ENCODE measurements around the gene UBR3. TPM values are rescaled to one million over a fixed set of nuclear protein-coding genes. Genes with fewer than 3 reads are reported as not detected.

Gene UBR3
- total RNA-seq, 4 donors from 2014 or later: 40.0 to 147 (median 87.7) TPM

GRCh38 chr2:169910109-169910799 lies 83.0 kb downstream of the UBR3 start:
- H3K27ac ChIP-seq: no peak overlapping the region
- H3K4me1 ChIP-seq: no peaks in the 10 kb centered on the region
- no peaks in the 10 kb centered on the region for H3K27me3 ChIP-seq
- TF ChIP-seq, protein P1, sequence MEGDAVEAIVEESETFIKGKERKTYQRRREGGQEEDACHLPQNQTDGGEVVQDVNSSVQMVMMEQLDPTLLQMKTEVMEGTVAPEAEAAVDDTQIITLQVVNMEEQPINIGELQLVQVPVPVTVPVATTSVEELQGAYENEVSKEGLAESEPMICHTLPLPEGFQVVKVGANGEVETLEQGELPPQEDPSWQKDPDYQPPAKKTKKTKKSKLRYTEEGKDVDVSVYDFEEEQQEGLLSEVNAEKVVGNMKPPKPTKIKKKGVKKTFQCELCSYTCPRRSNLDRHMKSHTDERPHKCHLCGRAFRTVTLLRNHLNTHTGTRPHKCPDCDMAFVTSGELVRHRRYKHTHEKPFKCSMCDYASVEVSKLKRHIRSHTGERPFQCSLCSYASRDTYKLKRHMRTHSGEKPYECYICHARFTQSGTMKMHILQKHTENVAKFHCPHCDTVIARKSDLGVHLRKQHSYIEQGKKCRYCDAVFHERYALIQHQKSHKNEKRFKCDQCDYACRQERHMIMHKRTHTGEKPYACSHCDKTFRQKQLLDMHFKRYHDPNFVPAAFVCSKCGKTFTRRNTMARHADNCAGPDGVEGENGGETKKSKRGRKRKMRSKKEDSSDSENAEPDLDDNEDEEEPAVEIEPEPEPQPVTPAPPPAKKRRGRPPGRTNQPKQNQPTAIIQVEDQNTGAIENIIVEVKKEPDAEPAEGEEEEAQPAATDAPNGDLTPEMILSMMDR (IDR thresholded peaks at IDR 0.05): no peak
- no peak for TF ChIP-seq POLR2A (IDR thresholded peaks at IDR 0.05)
- no peaks in the 10 kb centered on the region for H3K9me3 ChIP-seq
- intact Hi-C loops (cut with DNase I; ENCODE audit: low total_unique reads): no loop called here
- H3K4me3 ChIP-seq: no peak overlapping the region
- no peaks in the 10 kb centered on the region for H3K36me3 ChIP-seq
- DNase-seq: no peak

GRCh38 chr2:169911119-169911518 lies 83.9 kb downstream of the UBR3 start:
- no peaks in the 10 kb centered on the region for H3K27me3 ChIP-seq
- H3K9me3 ChIP-seq: no peaks in the 10 kb centered on the region
- no peak overlapping the region for H3K27ac ChIP-seq
- no peak overlapping the region for H3K4me3 ChIP-seq
- no peak for TF ChIP-seq POLR2A (IDR thresholded peaks at IDR 0.05)
- TF ChIP-seq, protein P1 (IDR thresholded peaks at IDR 0.05): no peak
- no peaks in the 10 kb centered on the region for H3K4me1 ChIP-seq
- DNase-seq: no peak
- intact Hi-C loops (cut with DNase I; ENCODE audit: low total_unique reads): no loop called here
- H3K36me3 ChIP-seq: no peaks in the 10 kb centered on the region

DNA sequence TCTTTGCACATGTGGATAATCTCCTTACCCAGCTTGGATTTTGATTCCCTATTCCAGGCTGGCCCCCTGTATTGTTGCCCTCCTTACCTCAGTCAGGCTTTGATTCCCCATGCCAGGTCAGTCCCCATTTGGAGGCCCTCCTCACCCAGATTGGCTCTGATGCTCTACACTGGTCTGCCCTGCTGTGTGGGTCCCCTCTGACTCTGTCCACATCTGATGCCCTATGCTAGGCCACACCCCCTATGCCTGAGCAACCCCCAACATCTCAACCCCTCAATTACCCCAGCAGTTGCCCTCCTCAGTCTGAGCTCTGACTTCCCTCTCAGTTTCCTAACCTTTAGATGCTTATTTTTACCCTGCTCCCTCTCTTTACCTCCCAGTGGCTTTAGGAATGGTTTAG lies 89.4 kb downstream of the UBR3 start:
- intact Hi-C loops (cut with DNase I; ENCODE audit: low total_unique reads): no loop called here
- H3K27me3 ChIP-seq: no peaks in the 10 kb centered on the region
- TF ChIP-seq, protein P1 (IDR thresholded peaks at IDR 0.05): no peak
- TF ChIP-seq POLR2A (IDR thresholded peaks at IDR 0.05): no peak
- no peaks in the 10 kb centered on the region for H3K9me3 ChIP-seq
- H3K4me1 ChIP-seq: no peaks in the 10 kb centered on the region
- no peak overlapping the region for H3K4me3 ChIP-seq
- no peak overlapping the region for H3K27ac ChIP-seq
- no peak for DNase-seq
- no peaks in the 10 kb centered on the region for H3K36me3 ChIP-seq

DNA sequence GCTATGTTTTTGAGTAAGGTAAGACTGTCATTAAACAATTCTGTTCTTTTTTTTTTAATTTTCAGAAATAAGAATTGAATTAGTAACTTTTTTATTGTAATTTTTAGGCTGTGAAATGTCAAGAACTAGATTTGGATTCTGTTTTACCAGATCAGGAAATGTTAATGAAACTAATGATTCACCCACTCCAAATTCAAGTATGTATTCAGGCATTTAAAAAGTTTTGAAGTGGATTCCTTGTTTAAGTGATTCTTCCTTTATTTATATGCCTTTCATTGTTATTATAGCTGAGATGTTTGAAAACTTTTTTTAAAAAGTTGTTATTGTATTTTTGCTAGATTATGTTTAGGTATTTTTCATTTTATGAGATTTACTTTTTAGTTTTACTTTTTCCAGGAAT lies 96.7 kb downstream of the UBR3 start:
- no peak for DNase-seq
- H3K27me3 ChIP-seq: no peaks in the 10 kb centered on the region
- no peak overlapping the region for H3K4me3 ChIP-seq
- H3K27ac ChIP-seq: no peak overlapping the region
- intact Hi-C loops (cut with DNase I; ENCODE audit: low total_unique reads): no loop called here
- no peaks in the 10 kb centered on the region for H3K4me1 ChIP-seq
- H3K36me3 ChIP-seq: no peaks in the 10 kb centered on the region
- TF ChIP-seq POLR2A (IDR thresholded peaks at IDR 0.05): no peak
- TF ChIP-seq, protein P1 (IDR thresholded peaks at IDR 0.05): no peak
- no peaks in the 10 kb centered on the region for H3K9me3 ChIP-seq

DNA sequence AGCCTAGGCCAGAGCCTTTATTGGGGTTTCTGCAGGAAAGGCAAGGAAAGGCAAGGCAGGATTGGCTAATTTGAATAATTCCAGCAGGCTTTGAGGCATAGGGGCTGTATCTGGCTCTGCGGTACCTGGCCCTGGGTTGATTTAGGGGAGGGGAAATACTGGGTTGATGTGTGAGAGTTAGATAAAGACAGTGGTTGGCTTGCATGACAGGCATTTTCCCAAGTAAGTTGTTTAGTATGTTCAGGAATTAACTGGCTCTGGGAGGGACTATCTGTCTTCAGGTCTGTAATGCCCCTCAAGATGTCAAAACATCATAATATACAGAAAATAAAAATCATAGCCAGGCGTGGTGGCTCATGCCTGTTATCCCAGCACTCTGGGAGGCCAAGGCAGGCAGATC lies 98.7 kb downstream of the UBR3 start:
- no peak for DNase-seq
- no peak overlapping the region for H3K27ac ChIP-seq
- no peak overlapping the region for H3K4me3 ChIP-seq
- no peaks in the 10 kb centered on the region for H3K36me3 ChIP-seq
- no peak for TF ChIP-seq POLR2A (IDR thresholded peaks at IDR 0.05)
- TF ChIP-seq, protein P1 (IDR thresholded peaks at IDR 0.05): no peak
- H3K9me3 ChIP-seq: no peaks in the 10 kb centered on the region
- H3K4me1 ChIP-seq: no peaks in the 10 kb centered on the region
- no peaks in the 10 kb centered on the region for H3K27me3 ChIP-seq
- intact Hi-C loops (cut with DNase I; ENCODE audit: low total_unique reads): loop anchor here (5.0 kb wide), 1 partner anchor 99 kb away; the partner anchor contains the start of gene UBR3
